Midbrain (tissue), 1 donor: Measurements from ENCODE around the gene AGA.

Source experiments
- DNase-seq: peaks from one replicate; lab custom pipeline; 2025; lab: John Stamatoyannopoulos, UW

AGA gene

GRCh38 chr4:177441803-177442622 is at the start of gene AGA:
Gene AGA (minus strand): TSS chr4:177442437. CDS start chr4:177442375, 62 bp downstream.
- DNase-seq, result peak; percentile 93

- DNase-seq, result no peak
Observed at GRCh38 chr4:177492022-177492421, 49.8 kb upstream of the AGA start.

GRCh38 chr4:177490769-177491168 is 48.5 kb upstream of the AGA start:
- no peak for DNase-seq

- no peak for DNase-seq
Observed at GRCh38 chr4:177489471-177490246, 47.4 kb upstream of the AGA start.

- DNase-seq, result no peak
Observed at GRCh38 chr4:177487977-177488376, 45.7 kb upstream of the AGA start.

DNA sequence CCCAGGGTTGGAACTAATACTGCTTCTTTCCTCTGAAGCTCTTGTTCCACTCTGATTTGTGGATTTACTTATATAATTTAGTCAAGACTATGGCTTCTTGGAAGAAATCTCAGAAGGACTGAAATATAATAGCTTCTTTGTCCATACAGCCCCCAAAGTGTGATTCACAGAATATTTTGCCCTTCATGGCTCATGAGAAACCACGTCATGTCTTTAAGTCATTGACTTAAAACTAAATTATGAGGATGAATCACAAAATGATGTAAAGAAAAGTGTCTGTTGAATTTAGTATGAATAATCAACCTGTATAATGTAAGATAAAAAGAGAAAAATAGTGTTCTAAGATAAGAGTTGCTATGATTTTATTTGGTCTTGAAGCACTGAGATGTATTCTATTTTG is 43.3 kb upstream of the AGA start:
- DNase-seq, result no peak

- DNase-seq, result no peak
Observed at GRCh38 chr4:177484613-177485021, 42.4 kb upstream of the AGA start.

DNA sequence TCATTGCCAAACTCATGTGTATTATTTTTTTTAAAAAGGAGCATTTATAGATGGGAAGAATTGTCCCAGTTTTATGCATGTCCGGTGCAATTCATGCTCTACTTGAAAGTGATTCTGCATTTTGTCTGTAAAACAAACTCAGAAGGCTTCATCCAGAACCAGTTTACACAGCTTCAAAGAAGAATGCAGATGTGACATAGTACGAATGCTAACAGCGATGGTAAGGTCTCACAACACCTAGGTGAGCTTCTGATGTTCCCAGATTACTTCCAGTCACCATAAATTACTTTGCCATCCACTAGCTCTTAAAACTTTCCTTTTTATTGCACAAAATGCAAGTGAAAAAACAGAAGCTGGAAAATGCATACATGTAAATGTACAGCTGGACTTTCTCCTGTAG is 41.5 kb upstream of the AGA start:
- no peak for DNase-seq

DNA sequence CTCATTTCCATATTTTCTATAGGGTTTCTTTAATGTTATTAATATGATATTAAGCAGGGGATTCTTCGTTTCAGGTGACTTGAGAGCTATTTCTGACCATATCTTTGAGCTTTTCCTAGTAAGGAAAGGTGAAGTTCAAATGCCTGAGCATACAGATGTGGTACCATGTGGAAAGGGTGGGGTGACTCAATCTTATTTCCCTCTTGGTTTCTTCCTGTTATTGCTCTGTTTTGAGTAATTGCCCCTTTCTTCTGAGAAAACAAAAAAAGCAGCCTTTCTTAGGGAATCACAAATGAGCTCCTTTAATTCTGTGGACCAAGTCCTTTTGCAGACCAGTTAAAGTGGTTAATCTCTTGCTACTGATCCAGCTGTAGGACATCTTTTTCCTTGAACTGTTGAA is 41.0 kb upstream of the AGA start:
- DNase-seq, result no peak

DNA sequence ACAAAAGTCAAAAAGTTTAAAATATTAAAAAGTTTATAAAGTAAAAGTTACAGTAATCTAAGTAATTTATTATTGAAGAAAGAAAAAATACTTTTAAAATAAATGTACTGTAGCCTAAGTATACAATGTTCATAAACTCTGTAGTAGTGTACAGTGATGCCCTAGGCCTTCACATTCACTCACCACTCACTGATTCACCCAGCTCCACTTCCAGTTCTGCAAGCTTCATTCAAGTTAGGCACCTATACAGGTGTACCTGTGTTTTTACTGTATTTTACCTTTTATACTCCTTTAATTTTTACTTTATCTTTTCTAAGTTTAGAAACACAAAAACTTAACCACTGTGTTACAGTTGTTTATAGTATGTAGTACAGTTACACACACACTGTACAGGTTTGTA is 40.1 kb upstream of the AGA start:
- no peak for DNase-seq

GRCh38 chr4:177480795-177481194 is 38.6 kb upstream of the AGA start:
- no peak for DNase-seq

DNA sequence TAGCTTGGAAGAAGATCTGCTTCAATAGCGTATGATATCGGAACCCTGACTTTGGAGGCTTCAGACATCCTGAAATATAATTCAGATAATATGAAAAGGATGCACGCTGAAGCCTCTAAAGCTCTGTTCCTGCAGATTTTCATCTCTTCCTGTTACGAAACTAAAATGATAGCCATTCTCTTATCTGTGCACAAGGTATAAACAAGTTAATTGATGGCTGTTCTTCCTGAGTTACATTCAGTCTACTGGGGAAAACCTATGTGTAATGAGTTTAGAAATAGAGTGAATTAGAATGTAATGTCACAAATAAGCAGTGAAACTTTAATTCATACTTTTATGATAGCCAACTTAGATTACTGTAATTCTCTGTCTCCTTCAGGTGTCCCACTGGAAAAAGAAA is 36.8 kb upstream of the AGA start:
- no peak for DNase-seq

- DNase-seq, result no peak
Observed at GRCh38 chr4:177478496-177478895, 36.3 kb upstream of the AGA start.

GRCh38 chr4:177473991-177474390 is 31.8 kb upstream of the AGA start:
- no peak for DNase-seq

- DNase-seq, result no peak
Observed at GRCh38 chr4:177464026-177464425, 21.8 kb upstream of the AGA start.

GRCh38 chr4:177461606-177462005 is 19.4 kb upstream of the AGA start:
- DNase-seq, result no peak

GRCh38 chr4:177460460-177460859 is 18.2 kb upstream of the AGA start:
- DNase-seq, result no peak

- DNase-seq, result no peak
Observed at GRCh38 chr4:177455561-177455970, 13.3 kb upstream of the AGA start.

DNA sequence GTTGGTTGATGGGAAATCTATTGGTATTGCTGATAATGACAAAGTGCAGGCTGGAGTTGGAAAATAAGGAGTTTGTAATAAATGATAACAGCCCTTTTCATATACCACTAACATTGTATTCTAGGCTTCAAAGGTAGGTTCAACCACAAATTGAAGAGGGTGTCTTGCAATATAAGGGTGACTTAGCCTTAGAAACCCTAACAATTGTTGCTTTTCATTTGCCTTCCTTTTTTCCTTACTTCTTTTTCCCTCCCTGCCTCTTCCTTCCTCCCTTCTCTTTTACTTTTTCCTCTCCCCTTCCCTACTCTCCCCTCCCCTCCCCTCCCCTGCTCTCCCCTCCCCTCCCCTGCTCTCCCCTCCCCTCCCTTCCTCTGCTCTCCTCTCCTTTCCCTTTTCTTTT is 10.9 kb upstream of the AGA start:
- DNase-seq, result no peak

GRCh38 chr4:177451108-177451500 is 8.9 kb upstream of the AGA start:
- DNase-seq, result no peak

DNA sequence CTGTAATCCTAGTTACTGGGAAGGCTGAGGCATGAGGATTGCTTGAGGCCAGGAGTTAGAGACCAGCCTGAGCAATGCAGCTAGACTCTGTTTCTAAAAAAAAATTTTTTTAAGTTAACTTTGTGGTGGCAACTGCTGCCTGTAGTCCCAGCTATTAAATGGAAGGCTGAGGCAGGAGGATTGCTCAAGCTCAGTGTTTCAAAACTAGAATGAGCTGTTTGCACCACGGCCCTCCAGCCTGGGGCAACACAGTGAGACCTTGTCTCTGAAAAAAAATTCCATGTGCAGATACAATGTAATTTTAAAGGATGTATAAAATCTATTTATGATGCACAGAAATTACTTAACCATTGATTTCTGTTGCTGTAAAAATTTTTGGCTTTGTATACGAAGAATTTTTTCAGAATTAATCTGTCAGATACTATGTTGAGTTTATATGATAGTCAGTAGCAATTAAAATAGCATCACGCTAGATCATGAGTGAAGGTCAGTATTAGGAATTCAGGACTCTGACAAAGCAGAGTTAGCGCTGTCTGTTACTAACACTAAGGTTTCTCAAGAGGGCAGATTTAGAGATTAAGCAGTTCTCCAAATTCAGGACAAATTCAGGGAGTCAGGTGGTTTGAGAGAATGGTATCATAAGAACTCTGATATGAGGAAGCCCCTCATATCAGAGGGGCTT is 8.3 kb upstream of the AGA start:
- no peak for DNase-seq

DNA sequence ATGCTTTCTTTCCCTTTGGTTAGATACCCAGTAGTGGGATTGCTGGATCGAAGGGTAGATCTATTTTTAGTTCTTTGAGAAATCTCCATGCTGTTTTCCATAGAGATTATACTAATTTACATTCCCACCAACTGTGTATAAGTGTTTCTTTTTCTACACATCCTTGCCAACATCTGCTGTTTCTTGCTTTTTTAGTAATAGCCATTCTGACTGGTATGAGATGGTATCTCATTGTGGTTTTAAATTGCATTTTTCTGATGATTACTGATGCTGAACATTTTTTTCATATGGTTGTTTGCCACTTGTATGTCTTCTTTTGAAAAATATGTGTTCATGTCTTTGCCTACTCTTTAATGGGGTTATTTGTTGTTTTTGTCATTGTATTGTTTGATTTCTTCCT is 6.6 kb upstream of the AGA start:
- DNase-seq, result no peak
